H1 (cell line): ENCODE measurements around the gene TNRC6C. TPM values are rescaled to one million over a fixed set of nuclear protein-coding genes. Genes with fewer than 3 reads are reported as not detected.

ENCODE experiments used
- BRCA1 ChIP-seq: IDR thresholded peaks from 2 replicates; pipeline ENCODE4 v1.6.1; 2012; ENCODE audit warnings: low read depth, low read length, improper control_type of control experiment
- CTBP2 ChIP-seq: IDR thresholded peaks from 2 replicates; pipeline ENCODE4 v1.7.0; 2011; ENCODE audit warnings: borderline replicate concordance, mild to moderate bottlenecking, moderate library complexity, mixed read lengths, low read length; ENCODE audit not compliant: insufficient read depth, insufficient read length
- TCF12 ChIP-seq: IDR thresholded peaks from 2 replicates; pipeline ENCODE4 v1.6.1; 2011; ENCODE audit warnings: low read depth, mild to moderate bottlenecking, low read length
- polyA plus RNA-seq, 7 experiments: library from polyadenylated mRNA; depleted of rRNA in 3 of 7; stranded (reverse) in 5 of 7; unstranded in 2 of 7; fragments of >200 nt in 5 of 7; fragments of 200-250 nt in 2 of 7; gene quantifications; 1 replicate in 5 of 7; 2 replicates in 1 of 7; 4 replicates in 1 of 7; pipeline versions ENCODE4 v1.2.1 to v1.2.3, GENCODE V29; 2011 to 2013; ENCODE audit warnings: missing spikeins in 2 of 7, mixed read lengths in 2 of 7
- total RNA-seq: library from RNA; stranded (reverse); fragmentation: NEBNext Ultra II Directional; extraction: Animal tissue kit (Norgen Biotek cat#: 25700); gene quantifications from 2 replicates; pipeline ENCODE4 v1.2.1, GENCODE V29; 2021

The TNRC6C gene
- total and polyA plus RNA-seq, 2 of the 8 experiments (the other 6 are each of a cell fraction or from before 2014, with no cell fraction given), result 2.8 to 28.9 TPM

DNA sequence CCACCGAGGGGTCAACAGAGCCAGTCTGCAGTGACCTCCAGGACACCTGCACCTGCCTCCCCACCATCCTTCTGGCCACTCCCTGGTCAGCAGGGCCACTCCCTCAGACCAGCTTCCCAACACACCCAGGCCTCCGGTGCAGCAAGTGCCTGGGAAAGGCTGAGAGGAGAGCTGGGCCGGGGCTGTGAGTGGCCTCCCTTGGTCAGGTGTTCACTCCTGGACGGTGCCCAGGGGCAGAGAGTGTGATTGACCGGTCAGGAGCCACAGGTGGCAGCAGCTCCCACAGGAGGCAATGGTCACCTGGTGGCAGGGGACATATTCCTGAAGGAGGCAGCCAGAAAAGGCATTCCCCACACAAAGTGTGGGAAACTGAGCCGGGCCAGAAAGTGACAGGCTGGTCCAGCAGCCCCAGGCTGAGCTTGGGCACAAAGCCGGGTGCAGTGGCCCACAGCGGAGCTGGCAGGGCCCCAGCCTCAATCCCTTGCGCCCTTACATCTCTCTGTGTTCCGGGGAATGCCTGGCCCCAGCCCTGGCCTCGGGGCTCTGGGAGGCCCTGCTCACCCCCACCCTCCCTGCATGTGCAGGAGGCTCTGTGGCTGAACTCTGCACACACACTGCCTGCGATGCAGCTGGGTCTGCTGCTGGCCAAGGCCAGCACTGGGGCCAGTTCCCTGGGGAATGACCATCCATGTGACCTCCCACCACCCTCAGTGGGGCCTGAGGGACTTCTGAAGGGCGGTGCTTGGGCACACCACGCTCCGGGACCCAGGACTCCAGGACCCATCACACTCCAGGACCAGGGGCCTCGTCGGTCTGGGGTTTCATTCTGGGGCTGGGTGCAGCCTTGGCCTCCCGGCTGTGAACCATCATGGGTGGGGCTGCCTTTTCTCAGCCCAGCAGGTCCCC is 186.5 kb downstream of the TNRC6C start (continued):
- no peak for TF ChIP-seq CTBP2
- no peak for TF ChIP-seq BRCA1
- TF ChIP-seq TCF12, result no peak
